Measurements from ENCODE around the gene ADSS1. TPM values are rescaled to one million over a fixed set of nuclear protein-coding genes. Genes with fewer than 3 reads are reported as not detected.

Gene ADSS1
- total RNA-seq, 1 donor, result 4.3 TPM

GRCh38 chr14:104742586-104743455 lies 18.8 kb downstream of the ADSS1 start:
- H3K9me3 ChIP-seq (ENCODE audit: low read depth, low read length), result no peaks in the 10 kb centered on the region
- no peaks in the 10 kb centered on the region for H3K27me3 ChIP-seq (ENCODE audit: insufficient read depth, low read length)
- no peaks in the 10 kb centered on the region for H3K36me3 ChIP-seq (ENCODE audit: insufficient read depth, low read length)
- TF ChIP-seq, protein P1, sequence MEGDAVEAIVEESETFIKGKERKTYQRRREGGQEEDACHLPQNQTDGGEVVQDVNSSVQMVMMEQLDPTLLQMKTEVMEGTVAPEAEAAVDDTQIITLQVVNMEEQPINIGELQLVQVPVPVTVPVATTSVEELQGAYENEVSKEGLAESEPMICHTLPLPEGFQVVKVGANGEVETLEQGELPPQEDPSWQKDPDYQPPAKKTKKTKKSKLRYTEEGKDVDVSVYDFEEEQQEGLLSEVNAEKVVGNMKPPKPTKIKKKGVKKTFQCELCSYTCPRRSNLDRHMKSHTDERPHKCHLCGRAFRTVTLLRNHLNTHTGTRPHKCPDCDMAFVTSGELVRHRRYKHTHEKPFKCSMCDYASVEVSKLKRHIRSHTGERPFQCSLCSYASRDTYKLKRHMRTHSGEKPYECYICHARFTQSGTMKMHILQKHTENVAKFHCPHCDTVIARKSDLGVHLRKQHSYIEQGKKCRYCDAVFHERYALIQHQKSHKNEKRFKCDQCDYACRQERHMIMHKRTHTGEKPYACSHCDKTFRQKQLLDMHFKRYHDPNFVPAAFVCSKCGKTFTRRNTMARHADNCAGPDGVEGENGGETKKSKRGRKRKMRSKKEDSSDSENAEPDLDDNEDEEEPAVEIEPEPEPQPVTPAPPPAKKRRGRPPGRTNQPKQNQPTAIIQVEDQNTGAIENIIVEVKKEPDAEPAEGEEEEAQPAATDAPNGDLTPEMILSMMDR (IDR thresholded peaks at IDR 0.05; ENCODE audit: extremely low read depth, low read depth, low read length), result no peak
- no peak overlapping the region for H2AFZ ChIP-seq (ENCODE audit: low read length)
- no peak overlapping the region for H3K4me3 ChIP-seq (ENCODE audit: insufficient read depth, low read length)
- H3K27ac ChIP-seq (ENCODE audit: low read depth, low read length), result no peak overlapping the region
- H4K20me1 ChIP-seq (ENCODE audit: insufficient read depth, low read length), result no peaks in the 10 kb centered on the region
- peak; percentile 79 for DNase-seq (ENCODE audit: insufficient read length, low spot score, missing footprints)
- no peaks in the 10 kb centered on the region for H3K79me2 ChIP-seq (ENCODE audit: insufficient read depth, low read length)
- H3K4me1 ChIP-seq (ENCODE audit: insufficient read depth, low read length), result peaks cover 12% of the 10 kb centered on the region
- H3K4me2 ChIP-seq (ENCODE audit: insufficient read depth, low read length), result no peak overlapping the region

DNA sequence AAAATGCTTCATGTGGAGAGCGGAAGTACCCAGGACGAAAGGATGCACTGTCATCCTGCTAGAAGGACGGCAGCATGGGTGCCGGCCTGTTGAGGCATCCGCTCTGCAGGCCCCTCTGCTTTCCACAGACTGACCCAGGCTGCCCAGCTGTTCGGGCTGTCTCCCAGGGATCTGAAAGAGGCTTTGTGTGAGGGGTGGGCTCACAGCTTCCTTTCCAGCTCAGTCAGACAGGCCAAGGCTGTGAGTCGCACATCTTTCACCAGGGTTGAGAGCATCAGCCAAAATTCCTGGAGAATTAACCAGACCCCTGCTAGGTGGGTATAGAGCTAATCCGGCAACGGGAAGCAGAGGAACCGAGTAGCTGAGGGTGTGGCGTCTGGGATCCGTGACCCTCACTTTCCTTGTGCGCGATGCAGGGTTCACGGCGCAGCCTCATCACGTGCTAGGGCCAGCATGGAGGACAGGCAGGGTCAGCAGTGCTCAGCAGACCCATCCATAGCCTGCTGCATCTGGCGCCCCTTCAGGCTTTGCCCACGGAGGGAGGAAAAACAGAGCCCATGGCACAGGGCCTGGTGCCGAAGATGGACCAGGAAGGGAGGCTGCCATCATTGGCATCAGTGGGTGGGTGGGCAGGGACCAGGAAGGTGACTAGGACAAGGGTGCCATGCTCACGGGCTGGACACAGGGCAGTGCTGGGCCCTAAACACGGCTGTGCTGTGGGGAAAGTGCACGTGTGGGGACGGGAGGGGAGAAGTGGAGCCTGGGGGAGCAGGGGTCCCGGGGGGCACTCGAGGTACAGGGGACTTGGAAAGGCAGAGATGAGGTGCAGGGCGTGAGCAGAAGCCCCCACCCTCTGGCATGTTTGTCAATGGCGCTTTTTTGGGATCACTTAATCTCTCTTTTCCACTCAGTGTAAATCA lies 19.7 kb downstream of the ADSS1 start:
- no peaks in the 10 kb centered on the region for H3K36me3 ChIP-seq (ENCODE audit: insufficient read depth, low read length)
- no peak overlapping the region for H2AFZ ChIP-seq (ENCODE audit: low read length)
- no peak overlapping the region for H3K4me3 ChIP-seq (ENCODE audit: insufficient read depth, low read length)
- no peaks in the 10 kb centered on the region for H3K27me3 ChIP-seq (ENCODE audit: insufficient read depth, low read length)
- no peaks in the 10 kb centered on the region for H4K20me1 ChIP-seq (ENCODE audit: insufficient read depth, low read length)
- no peaks in the 10 kb centered on the region for H3K79me2 ChIP-seq (ENCODE audit: insufficient read depth, low read length)
- no peak overlapping the region for H3K4me2 ChIP-seq (ENCODE audit: insufficient read depth, low read length)
- no peak overlapping the region for H3K27ac ChIP-seq (ENCODE audit: low read depth, low read length)
- TF ChIP-seq, protein P1 (IDR thresholded peaks at IDR 0.05; ENCODE audit: extremely low read depth, low read depth, low read length), result no peak
- H3K9me3 ChIP-seq (ENCODE audit: low read depth, low read length), result no peaks in the 10 kb centered on the region
- peak; percentile 82 for DNase-seq (ENCODE audit: insufficient read length, low spot score, missing footprints)
- peaks cover 14% of the 10 kb centered on the region for H3K4me1 ChIP-seq (ENCODE audit: insufficient read depth, low read length)

GRCh38 chr14:104744484-104744883 lies 20.5 kb downstream of the ADSS1 start:
- H3K36me3 ChIP-seq (ENCODE audit: insufficient read depth, low read length), result no peaks in the 10 kb centered on the region
- no peaks in the 10 kb centered on the region for H3K27me3 ChIP-seq (ENCODE audit: insufficient read depth, low read length)
- no peak for DNase-seq (ENCODE audit: insufficient read length, low spot score, missing footprints)
- TF ChIP-seq, protein P1 (IDR thresholded peaks at IDR 0.05; ENCODE audit: extremely low read depth, low read depth, low read length), result no peak
- no peak overlapping the region for H3K4me2 ChIP-seq (ENCODE audit: insufficient read depth, low read length)
- no peaks in the 10 kb centered on the region for H4K20me1 ChIP-seq (ENCODE audit: insufficient read depth, low read length)
- H3K79me2 ChIP-seq (ENCODE audit: insufficient read depth, low read length), result no peaks in the 10 kb centered on the region
- H3K4me1 ChIP-seq (ENCODE audit: insufficient read depth, low read length), result peaks cover 21% of the 10 kb centered on the region
- no peak overlapping the region for H3K27ac ChIP-seq (ENCODE audit: low read depth, low read length)
- no peak overlapping the region for H3K4me3 ChIP-seq (ENCODE audit: insufficient read depth, low read length)
- no peak overlapping the region for H2AFZ ChIP-seq (ENCODE audit: low read length)
- H3K9me3 ChIP-seq (ENCODE audit: low read depth, low read length), result no peaks in the 10 kb centered on the region

DNA sequence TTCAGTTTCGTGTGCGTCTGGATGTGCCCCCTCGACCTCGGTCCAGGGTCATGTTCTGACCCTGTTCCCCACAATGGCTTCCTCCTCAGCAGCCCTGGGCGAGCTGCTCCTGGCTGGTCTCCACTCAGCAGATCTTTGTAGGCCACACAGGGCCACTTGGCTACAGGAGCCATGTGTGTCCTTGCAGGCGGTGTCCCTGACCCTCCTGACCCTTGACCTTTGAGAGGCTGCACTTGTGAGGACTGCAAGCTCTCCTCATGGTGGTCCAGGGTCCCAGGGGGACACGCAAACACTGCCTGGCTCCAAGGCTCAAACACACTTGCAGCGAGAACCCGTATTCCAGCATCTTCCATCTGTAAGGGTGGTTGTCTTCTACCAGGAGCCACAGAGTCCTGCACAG lies 21.4 kb downstream of the ADSS1 start:
- Histone ChIP-seq H3K79me2 (ENCODE audit: insufficient read depth, low read length) (no peaks in the 10 kb centered on the region), H3K27ac (ENCODE audit: low read depth, low read length) (no peak overlapping the region), H4K20me1 (ENCODE audit: insufficient read depth, low read length) (no peaks in the 10 kb centered on the region), H3K4me2 (ENCODE audit: insufficient read depth, low read length) (no peak overlapping the region), H2AFZ (ENCODE audit: low read length) (no peak overlapping the region), H3K27me3 (ENCODE audit: insufficient read depth, low read length) (no peaks in the 10 kb centered on the region), H3K36me3 (ENCODE audit: insufficient read depth, low read length) (no peaks in the 10 kb centered on the region), H3K9me3 (ENCODE audit: low read depth, low read length) (no peaks in the 10 kb centered on the region), H3K4me1 (ENCODE audit: insufficient read depth, low read length) (peaks cover 31% of the 10 kb centered on the region), H3K4me3 (ENCODE audit: insufficient read depth, low read length) (no peak overlapping the region)
- peak; percentile 53 for DNase-seq (ENCODE audit: insufficient read length, low spot score, missing footprints)
- TF ChIP-seq, protein P1 (IDR thresholded peaks at IDR 0.05; ENCODE audit: extremely low read depth, low read depth, low read length), result no peak
